HFFc6 (cell line): ENCODE measurements around the gene BDKRB1. TPM values are rescaled to one million over a fixed set of nuclear protein-coding genes. Genes with fewer than 3 reads are reported as not detected.

ENCODE experiments used
- DNase-seq: peaks from one replicate; pipeline ENCODE4 v3.0.0-alpha.2; 2018
- H3K27ac Mint-ChIP-seq: 2 replicates; pipeline ENCODE4 v1.8.0; 2020; ENCODE audit warnings: mild to moderate bottlenecking, mixed read lengths
- H3K27me3 Mint-ChIP-seq: 2 replicates; pipeline ENCODE4 v1.8.0; 2021; ENCODE audit warnings: mild to moderate bottlenecking, moderate library complexity, mixed read lengths; ENCODE audit not compliant: insufficient read depth
- H3K36me3 Mint-ChIP-seq: 2 replicates; pipeline ENCODE4 v1.8.0; 2021; ENCODE audit warnings: low read depth, mixed read lengths
- H3K4me1 Mint-ChIP-seq: 2 replicates; pipeline ENCODE4 v1.8.0; 2020; ENCODE audit warnings: low read depth, mixed read lengths
- H3K4me3 Mint-ChIP-seq: 2 replicates; pipeline ENCODE4 v1.8.0; 2020; ENCODE audit warnings: mild to moderate bottlenecking, moderate library complexity, mixed read lengths
- H3K9me3 Mint-ChIP-seq: 2 replicates; pipeline ENCODE4 v1.8.0; 2020; ENCODE audit warnings: mild to moderate bottlenecking, mixed read lengths
- total RNA-seq, 6 experiments: library from RNA; stranded (reverse); fragmentation: NEBNext Ultra II Directional; extraction: Animal tissue kit (Norgen Biotek cat#: 25700); gene quantifications; 2 replicates in 1 of 6; 3 replicates in 5 of 6; pipeline ENCODE4 v1.2.3, GENCODE V29; 2021
- TF ChIP-seq, protein P1 (sequence below): fragments of 200-600 bp; sonication (generic); IDR thresholded peaks from 2 replicates; pipeline ENCODE4 v1.5.0; 2021; ENCODE audit warnings: antibody characterized with exemption, mild to moderate bottlenecking

The BDKRB1 gene
- total RNA-seq, 6 experiments from 2014 or later: 41.5 to 67.8 (median 59.2) TPM

DNA sequence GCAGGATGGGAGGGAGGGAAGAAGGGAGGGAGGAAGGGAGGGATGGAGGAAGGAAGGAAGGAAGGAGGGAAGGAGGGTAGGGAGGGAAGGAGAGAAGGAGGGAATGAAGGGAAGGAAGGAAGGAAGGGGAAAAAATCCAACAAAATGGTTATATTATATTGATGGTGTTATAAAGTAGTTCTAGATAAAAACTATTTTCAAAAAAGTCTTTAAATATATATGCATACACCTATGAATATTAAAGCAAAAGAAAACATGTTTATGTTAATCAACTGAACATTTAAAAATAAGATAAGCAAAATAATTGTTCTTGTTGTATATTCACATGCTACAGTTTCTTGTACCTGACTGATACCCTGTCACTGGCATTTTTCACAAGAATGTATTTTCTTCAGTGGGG lies 1.9 kb downstream of the BDKRB1 start:
- Mint-ChIP-seq H3K27ac (peak overlapping the region; percentile 98), H3K4me3 (peak overlapping the region; percentile 92), H3K36me3 (peaks cover 59% of the 10 kb centered on the region), H3K4me1 (peaks cover 94% of the 10 kb centered on the region), H3K27me3 (peaks cover 1% of the 10 kb centered on the region; the same call in 1 of the 2 replicates), H3K9me3 (peaks cover 4% of the 10 kb centered on the region; the same call in 1 of the 2 replicates)
- DNase-seq: no peak
- TF ChIP-seq, protein P1, sequence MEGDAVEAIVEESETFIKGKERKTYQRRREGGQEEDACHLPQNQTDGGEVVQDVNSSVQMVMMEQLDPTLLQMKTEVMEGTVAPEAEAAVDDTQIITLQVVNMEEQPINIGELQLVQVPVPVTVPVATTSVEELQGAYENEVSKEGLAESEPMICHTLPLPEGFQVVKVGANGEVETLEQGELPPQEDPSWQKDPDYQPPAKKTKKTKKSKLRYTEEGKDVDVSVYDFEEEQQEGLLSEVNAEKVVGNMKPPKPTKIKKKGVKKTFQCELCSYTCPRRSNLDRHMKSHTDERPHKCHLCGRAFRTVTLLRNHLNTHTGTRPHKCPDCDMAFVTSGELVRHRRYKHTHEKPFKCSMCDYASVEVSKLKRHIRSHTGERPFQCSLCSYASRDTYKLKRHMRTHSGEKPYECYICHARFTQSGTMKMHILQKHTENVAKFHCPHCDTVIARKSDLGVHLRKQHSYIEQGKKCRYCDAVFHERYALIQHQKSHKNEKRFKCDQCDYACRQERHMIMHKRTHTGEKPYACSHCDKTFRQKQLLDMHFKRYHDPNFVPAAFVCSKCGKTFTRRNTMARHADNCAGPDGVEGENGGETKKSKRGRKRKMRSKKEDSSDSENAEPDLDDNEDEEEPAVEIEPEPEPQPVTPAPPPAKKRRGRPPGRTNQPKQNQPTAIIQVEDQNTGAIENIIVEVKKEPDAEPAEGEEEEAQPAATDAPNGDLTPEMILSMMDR: no peak

DNA sequence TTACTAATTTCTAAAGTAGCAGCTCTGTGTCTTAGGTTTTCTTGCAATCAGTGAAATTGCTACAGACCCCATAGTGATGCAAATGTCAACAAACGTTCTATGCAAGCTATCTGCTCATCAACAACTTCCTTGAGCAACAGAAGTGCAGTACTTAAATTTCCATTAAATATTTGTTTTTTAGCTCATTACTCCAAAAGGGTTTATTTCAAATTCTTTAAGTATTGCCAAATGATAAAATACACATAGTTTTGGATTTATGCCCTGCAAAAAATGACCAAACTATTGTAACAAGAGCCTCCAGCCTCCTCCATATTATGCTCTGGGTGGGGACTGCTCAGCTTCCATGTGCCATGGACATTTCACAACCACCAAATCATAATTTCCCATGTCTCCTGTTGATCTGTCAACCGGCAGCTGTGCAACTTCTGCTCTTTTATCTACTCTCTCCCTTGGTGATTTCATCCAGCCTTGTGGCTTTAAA lies 4.4 kb downstream of the BDKRB1 start:
- peaks cover 4% of the 10 kb centered on the region; the same call in 1 of the 2 replicates for H3K9me3 Mint-ChIP-seq
- H3K27me3 Mint-ChIP-seq: peaks cover 2% of the 10 kb centered on the region
- peak; percentile 48 for DNase-seq
- TF ChIP-seq, protein P1: no peak
- peak overlapping the region; percentile 92 for H3K4me3 Mint-ChIP-seq
- peaks cover 79% of the 10 kb centered on the region for H3K36me3 Mint-ChIP-seq
- H3K4me1 Mint-ChIP-seq: peaks cover 97% of the 10 kb centered on the region
- peak overlapping the region; percentile 42 for H3K27ac Mint-ChIP-seq

DNA sequence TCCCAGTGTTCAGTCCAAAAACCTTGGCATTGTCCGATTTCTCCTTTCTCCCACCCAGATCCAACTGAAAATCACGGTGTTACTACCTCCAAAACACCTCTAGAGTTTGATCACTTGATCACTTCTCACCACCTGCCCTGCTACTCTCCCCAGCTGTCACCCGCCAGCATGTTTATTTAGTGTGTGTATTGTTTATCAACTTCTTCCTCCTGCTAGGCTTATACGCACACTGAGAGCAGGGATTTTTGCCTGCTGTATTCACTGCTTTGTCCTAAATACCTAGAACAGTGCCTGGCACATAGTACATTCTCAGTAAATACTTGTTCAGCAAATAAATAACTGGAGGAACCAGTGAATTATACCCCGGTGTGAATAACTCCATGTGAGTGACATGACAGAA lies 5.0 kb downstream of the BDKRB1 start:
- H3K27me3 Mint-ChIP-seq: peaks cover 2% of the 10 kb centered on the region
- peak overlapping the region; percentile 92; the same call in 1 of the 2 replicates for H3K4me3 Mint-ChIP-seq

DNA sequence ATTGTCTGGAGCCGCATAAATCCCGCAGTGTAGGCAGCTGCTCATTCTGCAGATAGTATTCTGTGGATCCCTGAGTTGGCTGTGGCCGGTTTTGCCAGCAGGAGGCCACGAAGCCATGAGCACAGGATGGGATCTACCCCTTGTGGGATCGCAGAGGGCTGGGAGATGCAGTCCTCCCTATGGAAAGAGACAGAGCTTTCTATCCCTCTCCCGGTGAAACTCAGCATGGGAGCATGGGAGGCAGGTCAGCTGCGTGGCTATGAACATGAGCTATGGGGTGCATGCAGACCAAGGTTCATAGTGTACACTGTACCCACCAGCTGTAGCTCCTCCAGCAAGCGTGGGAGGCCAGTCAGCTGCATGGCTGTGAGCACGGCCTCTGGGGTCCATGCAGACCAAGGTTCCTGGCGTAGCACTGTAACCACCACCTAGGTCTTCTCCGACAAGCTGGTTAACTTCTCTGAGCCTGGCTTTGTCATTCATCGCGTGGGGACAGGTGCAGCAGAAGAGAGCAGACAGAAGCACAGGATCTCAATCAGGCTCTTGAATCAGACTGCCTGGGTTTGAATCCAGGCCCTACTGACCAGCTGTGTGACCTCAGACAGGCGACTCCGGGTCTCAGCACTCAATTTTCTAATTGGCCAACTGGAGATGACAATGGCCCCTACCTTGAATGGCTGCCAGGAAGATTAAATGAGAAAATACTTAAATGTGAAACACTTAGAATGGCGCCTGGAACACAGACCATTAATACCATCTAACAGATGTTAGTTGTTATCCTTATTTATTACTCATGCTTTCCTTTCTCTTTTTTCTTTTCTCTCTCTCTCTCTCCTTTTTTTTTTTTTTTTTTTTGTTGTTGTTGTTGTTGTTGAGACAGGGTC lies 6.0 kb downstream of the BDKRB1 start:
- TF ChIP-seq, protein P1: peak; percentile 38; the same call in 1 of the 2 replicates
- no peak overlapping the region for H3K27ac Mint-ChIP-seq
- H3K9me3 Mint-ChIP-seq: peaks cover 4% of the 10 kb centered on the region; the same call in 1 of the 2 replicates
- DNase-seq: no peak
- peaks cover 2% of the 10 kb centered on the region for H3K27me3 Mint-ChIP-seq
- H3K4me1 Mint-ChIP-seq: peaks cover 97% of the 10 kb centered on the region
- peaks cover 87% of the 10 kb centered on the region for H3K36me3 Mint-ChIP-seq
- no peak overlapping the region for H3K4me3 Mint-ChIP-seq

More for the DNA sequence above, 5.0 kb downstream of the BDKRB1 start:
- peaks cover 4% of the 10 kb centered on the region; the same call in 1 of the 2 replicates for H3K9me3 Mint-ChIP-seq
- TF ChIP-seq, protein P1: no peak
- H3K4me1 Mint-ChIP-seq: peaks cover 97% of the 10 kb centered on the region
- H3K27ac Mint-ChIP-seq: peak overlapping the region; percentile 42
- no peak for DNase-seq
- peaks cover 83% of the 10 kb centered on the region for H3K36me3 Mint-ChIP-seq

DNA sequence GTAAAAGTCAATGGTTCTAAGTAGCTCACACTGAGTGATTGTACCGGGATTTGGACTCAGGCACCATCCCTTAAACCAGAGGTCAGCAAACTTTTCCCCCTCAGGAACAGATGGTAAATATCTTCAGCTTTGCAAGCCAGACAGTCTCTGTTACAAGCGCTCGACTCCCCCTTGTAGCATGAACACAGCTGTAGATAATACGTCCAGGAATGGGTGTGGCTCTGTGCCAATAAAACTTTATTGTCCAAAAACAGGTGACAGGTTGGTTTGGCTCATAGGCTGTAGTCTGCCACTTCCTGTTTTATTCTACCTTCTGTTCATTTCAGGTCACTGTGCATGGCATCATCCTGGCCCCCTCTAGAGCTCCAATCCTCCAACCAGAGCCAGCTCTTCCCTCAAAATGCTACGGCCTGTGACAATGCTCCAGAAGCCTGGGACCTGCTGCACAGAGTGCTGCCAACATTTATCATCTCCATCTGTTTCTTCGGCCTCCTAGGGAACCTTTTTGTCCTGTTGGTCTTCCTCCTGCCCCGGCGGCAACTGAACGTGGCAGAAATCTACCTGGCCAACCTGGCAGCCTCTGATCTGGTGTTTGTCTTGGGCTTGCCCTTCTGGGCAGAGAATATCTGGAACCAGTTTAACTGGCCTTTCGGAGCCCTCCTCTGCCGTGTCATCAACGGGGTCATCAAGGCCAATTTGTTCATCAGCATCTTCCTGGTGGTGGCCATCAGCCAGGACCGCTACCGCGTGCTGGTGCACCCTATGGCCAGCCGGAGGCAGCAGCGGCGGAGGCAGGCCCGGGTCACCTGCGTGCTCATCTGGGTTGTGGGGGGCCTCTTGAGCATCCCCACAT lies 7.6 kb downstream of the BDKRB1 start:
- H3K9me3 Mint-ChIP-seq: peaks cover 4% of the 10 kb centered on the region; the same call in 1 of the 2 replicates
- no peak overlapping the region for H3K4me3 Mint-ChIP-seq
- H3K27ac Mint-ChIP-seq: peak overlapping the region; percentile 13; the same call in 1 of the 2 replicates
- DNase-seq: no peak
- TF ChIP-seq, protein P1: no peak
- H3K4me1 Mint-ChIP-seq: peaks cover 100% of the 10 kb centered on the region
- peaks cover 6% of the 10 kb centered on the region for H3K27me3 Mint-ChIP-seq
- peaks cover 86% of the 10 kb centered on the region for H3K36me3 Mint-ChIP-seq
